H1 (cell line): ENCODE data around the gene RDH14. TPM values are rescaled to one million over a fixed set of nuclear protein-coding genes. Genes with fewer than 3 reads are reported as not detected.

ENCODE experiments used
- BRCA1 ChIP-seq: IDR thresholded peaks from 2 replicates; pipeline ENCODE4 v1.6.1; 2012; ENCODE audit warnings: low read depth, low read length, improper control_type of control experiment
- CBX5 ChIP-seq: fragments of 300-800, 300-1000 bp; sonication (generic); IDR thresholded peaks from 2 replicates; pipeline ENCODE4 v1.7.1; 2016; ENCODE audit warnings: antibody characterized with exemption, low read length, low read depth
- CHD7 ChIP-seq: fragments of 300-600 bp; sonication (generic); IDR thresholded peaks from 2 replicates; pipeline ENCODE4 v1.7.1; 2012; ENCODE audit warnings: low read length, moderate library complexity, mild to moderate bottlenecking, inconsistent platforms; ENCODE audit not compliant: insufficient replicate concordance
- GTF2F1 ChIP-seq: IDR thresholded peaks from 2 replicates; pipeline ENCODE4 v1.6.1; 2012; ENCODE audit warnings: low read depth, low read length, improper control_type of control experiment, borderline replicate concordance
- MAX ChIP-seq: IDR thresholded peaks from 2 replicates; pipeline ENCODE4 v1.6.1; 2012; ENCODE audit warnings: inconsistent platforms
- POLR2A ChIP-seq, 2 experiments: IDR thresholded peaks; 1 replicate in 1 of 2; 2 replicates in 1 of 2; pipeline ENCODE4 v1.6.1; 2011; ENCODE audit warnings: low read depth in 2 of 2, low read length in 2 of 2, mild to moderate bottlenecking in 2 of 2; ENCODE audit errors: control extremely low read depth in 1 of 2
- POLR2AphosphoS5 ChIP-seq: IDR thresholded peaks from 2 replicates; pipeline ENCODE4 v1.6.1; 2011; ENCODE audit warnings: low read depth, low read length
- RAD21 ChIP-seq, 2 experiments: IDR thresholded peaks in 1 of 2; conservative IDR thresholded peaks in 1 of 2; 2 replicates each; pipeline ENCODE4 v1.6.1; 2011; ENCODE audit warnings: low read depth in 2 of 2, low read length in 2 of 2, improper control_type of control experiment in 1 of 2, inconsistent platforms in 1 of 2, mild to moderate bottlenecking in 1 of 2, moderate library complexity in 1 of 2
- TAF7 ChIP-seq: optimal IDR thresholded peaks from 2 replicates; pipeline ENCODE3; 2011; ENCODE audit warnings: low read depth, mild to moderate bottlenecking, inconsistent platforms, low read length, moderate library complexity, borderline replicate concordance
- TBP ChIP-seq: IDR thresholded peaks from 2 replicates; pipeline ENCODE4 v1.6.1; 2011; ENCODE audit warnings: low read depth, low read length, improper control_type of control experiment
- YY1 ChIP-seq: IDR thresholded peaks from 2 replicates; pipeline ENCODE4 v1.6.1; 2011; ENCODE audit warnings: low read depth, mild to moderate bottlenecking, low read length
- polyA plus RNA-seq, 7 experiments: library from polyadenylated mRNA; depleted of rRNA in 3 of 7; stranded (reverse) in 5 of 7; unstranded in 2 of 7; fragments of >200 nt in 5 of 7; fragments of 200-250 nt in 2 of 7; gene quantifications; 1 replicate in 5 of 7; 2 replicates in 1 of 7; 4 replicates in 1 of 7; pipeline versions ENCODE4 v1.2.1 to v1.2.3, GENCODE V29; 2011 to 2013; ENCODE audit warnings: missing spikeins in 2 of 7, mixed read lengths in 2 of 7
- total RNA-seq: library from RNA; stranded (reverse); fragmentation: NEBNext Ultra II Directional; extraction: Animal tissue kit (Norgen Biotek cat#: 25700); gene quantifications from 2 replicates; pipeline ENCODE4 v1.2.1, GENCODE V29; 2021

RDH14 gene
- total and polyA plus RNA-seq, 2 of the 8 experiments (the other 6 are each of a cell fraction or from before 2014, with no cell fraction given) = 14.7 to 23.6 TPM

- TF ChIP-seq CHD7 = no peak
- TF ChIP-seq CBX5 = no peak
- peak; percentile 76; the same call in 1 of the 2 replicates for TF ChIP-seq YY1
- TF ChIP-seq POLR2A (IDR thresholded peaks at IDR 0.05; ENCODE audit: control extremely low read depth in 1 of 2, low read depth in 2 of 2, low read length in 2 of 2) = peak in 1 of 2 experiments; percentile 53; a peak in 2 of 3 replicates
- TF ChIP-seq TAF7 = peak; percentile 2
- TF ChIP-seq MAX = no peak
- TF ChIP-seq POLR2AphosphoS5 = peak; percentile 73; the same call in 1 of the 2 replicates
- TF ChIP-seq GTF2F1 = no peak
- TF ChIP-seq BRCA1 = no peak
- peak; percentile 83 for TF ChIP-seq TBP
- TF ChIP-seq RAD21 (IDR thresholded peaks at IDR 0.05 in 1 of 2, conservative IDR thresholded peaks at IDR 0.05 in 1 of 2; ENCODE audit: low read depth in 2 of 2, low read length in 2 of 2) = no peak
- TF ChIP-seq, all 59 proteins: peak for 6
These were observed 288 bp upstream of the RDH14 start (continued) for GRCh38 chr2:18560797-18561085.
